A204.1 (cell line): ENCODE results near the gene DPP9.
"Not testable (repeated sequence)": the region's sequence is repeated elsewhere in the genome, so short reads cannot be mapped to it uniquely, and the experiment has no call there.

Source experiments
- FAIRE-seq: peaks from 2 replicates; lab custom pipeline; 2012; peaks lifted over from hg19 to GRCh38; lab: Jason Lieb, UNC

Gene DPP9

DNA sequence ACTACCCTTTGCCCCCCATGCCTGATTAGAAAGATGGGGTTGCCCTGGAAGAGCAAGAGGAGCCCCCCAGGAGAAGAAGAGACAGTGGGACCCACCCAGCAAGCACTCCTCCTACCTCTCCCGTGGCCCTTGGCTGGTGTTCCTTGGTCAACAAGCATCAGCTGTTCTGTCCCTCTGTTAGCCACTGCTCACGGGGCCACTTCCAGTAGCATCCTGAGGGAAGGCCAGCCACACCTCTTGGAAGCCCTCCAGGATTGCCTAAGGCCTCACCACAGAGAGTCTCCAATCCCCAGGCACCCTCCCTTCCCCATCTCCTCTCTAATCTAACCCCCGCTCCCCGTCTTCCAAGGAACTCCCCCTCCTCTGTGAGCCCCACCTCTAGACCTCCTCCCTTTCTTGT lies 15.1 kb upstream of the DPP9 start:
- no peak for FAIRE-seq

GRCh38 chr19:4737955-4738600 lies 14.4 kb upstream of the DPP9 start:
- no peak for FAIRE-seq

DNA sequence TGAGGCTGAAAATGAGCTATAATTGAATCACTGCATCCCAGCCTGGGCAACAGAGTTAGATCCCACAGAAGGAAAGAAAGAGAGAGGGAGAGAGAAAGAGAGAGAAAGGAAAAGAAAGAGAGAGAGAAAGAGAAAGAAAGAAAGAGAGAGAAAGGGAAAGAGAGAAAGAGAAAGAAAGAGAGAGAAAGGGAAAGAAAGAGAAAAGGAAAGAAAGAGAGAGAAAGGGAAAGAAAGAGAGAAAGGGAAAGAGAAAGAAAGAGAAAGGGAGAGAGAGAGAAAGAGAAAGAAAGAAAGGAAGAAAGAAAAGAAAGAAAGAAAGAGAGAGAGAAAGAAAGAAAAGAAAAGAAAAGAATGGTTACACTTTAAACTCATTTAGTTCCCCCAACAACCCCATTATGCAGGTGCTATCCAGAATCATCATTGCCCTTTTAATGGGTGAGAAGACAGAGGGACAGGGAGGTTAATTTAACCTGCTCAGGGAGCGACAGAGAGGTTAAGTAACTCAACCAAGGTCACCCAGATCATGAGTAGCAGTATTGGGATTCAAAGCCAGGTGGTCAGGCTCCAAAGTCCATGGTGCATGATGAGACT lies 10.2 kb upstream of the DPP9 start:
- FAIRE-seq = no peak

GRCh38 chr19:4732680-4733114 lies 9.1 kb upstream of the DPP9 start:
- FAIRE-seq = no peak

DNA sequence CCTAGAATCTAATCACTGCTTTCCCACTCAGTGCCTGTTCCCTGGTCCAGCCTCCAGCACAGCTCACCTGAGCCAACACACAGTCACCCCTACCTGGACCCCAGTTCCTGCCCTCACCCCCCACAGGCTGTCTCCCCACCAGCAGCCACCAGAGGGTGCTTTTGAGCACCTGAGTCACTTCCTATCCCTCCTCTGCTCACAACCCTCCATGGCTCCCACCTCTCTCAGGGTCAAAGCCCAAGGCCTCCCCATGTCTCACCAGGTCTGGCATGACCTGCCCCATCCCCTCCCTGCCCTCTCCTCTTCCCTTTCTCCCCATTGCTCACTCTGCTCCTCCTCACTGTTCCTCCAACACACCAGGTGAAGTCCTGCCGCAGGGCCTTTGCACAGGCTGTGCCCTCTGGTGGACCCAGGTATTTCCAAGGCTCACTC lies 7.1 kb upstream of the DPP9 start:
- FAIRE-seq = no peak

- no peak for FAIRE-seq
These were observed 5.2 kb upstream of the DPP9 start for GRCh38 chr19:4728871-4729270.

- FAIRE-seq = no peak
These were observed 709 bp downstream of the DPP9 start for GRCh38 chr19:4722671-4723594.

GRCh38 chr19:4721196-4721595 lies 2.4 kb downstream of the DPP9 start:
- no peak for FAIRE-seq

DNA sequence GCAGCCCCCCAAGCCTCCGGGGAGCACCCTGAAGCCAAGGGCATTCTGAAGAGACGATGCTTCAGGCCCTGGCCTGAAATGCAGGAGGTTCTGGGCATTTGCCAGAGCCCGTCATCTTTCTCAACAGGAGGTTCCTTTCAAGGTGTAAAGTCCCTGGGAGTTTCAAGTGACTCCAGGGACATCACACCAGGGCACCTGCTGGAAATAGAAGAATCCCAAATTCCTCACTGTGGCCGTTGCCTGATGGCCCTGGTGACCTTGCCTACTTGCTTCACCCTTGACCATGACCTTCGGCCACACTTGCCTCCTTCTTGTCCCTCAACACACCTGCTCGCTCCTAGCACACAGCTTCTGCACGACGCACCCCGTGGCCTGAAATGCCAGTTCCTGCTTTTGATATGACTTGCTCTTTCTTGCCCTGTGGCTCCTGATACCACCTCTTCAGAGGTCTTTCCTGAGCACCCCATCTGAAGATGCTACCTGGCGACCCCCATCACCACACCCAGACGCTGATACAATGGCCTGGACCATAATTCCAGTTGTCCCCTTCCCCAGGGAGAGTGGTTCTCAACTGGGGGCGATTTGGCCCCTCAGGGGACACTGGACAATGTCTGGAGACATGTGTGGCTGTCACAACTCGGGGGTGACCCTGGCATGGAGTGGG lies 3.5 kb downstream of the DPP9 start:
- FAIRE-seq = no peak

GRCh38 chr19:4719499-4719866 lies 4.2 kb downstream of the DPP9 start:
- FAIRE-seq = no peak

- no peak for FAIRE-seq
These were observed 5.5 kb downstream of the DPP9 start for GRCh38 chr19:4717966-4718701.

DNA sequence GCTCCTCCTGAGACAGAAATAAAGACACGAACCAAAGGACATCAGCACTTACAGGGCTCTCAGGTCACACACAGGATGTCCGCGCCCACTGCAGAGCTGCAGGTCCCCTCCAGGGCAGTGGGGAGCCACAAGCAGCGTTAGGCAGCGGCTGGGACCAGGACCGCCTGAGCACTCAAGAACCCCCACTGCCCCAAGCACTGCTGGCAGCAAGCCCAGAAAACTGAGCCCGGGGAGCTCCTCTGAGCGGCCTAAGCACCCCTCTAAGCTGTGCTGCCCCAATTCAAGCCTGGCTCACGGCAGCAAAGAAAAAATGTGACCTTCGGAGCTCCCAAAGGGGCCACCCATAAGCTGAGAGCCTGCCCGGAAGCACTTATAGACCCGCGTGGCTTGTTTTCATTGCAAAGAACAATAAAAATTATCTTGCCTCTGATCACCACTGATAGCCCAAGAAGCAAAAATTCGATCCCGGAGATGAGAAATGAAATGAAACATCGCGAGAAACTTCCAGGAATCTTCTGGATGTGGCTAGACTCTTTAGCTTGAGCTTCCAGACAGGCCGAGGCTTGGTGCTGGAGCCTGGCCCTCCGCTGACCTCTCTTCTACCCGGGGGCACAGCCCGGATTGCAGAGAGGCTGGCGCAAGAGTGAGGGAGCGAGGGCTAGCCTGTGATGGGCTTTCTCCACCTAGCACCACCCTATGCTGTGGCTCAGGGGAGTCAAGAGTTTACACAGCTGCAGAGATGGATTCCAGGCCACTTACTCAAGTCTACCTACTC lies 6.3 kb downstream of the DPP9 start:
- FAIRE-seq = no peak

DNA sequence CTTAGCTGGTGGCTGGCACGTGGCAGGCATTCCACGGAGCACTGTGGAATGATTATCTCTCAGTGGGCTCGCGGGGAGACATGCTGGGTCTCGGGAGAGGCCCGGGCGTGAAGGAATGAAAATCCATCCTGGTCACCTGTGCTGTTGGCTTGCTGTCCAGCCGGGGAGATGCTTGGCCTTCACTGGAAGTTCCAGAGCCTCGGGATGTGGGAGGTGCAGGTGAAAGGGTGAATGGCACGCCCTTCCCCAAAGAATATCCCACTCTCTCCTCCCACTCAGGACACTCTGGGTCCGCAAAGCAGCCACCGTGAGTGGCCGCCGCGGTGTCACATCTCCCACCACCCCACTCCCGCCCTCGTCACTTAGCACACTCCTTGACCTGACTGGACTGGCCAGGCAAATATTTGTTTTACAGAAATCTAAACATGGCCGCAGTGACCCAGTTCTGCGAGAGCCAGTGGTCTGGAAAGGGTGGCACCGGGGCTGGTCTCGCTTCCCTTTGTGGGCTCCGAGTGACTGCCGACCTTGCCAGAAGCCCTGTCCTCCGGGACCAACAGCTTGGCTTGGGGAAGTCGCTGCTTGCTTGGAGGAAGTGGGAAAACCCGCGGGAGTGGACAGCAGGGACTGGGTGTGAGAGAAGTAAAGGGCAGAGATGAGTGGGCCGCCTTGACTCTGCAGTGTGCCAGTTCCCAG lies 8.0 kb downstream of the DPP9 start:
- FAIRE-seq = no peak

GRCh38 chr19:4715178-4715528 lies 8.5 kb downstream of the DPP9 start:
- FAIRE-seq = not testable (repeated sequence)

- no peak for FAIRE-seq
These were observed 9.6 kb downstream of the DPP9 start for GRCh38 chr19:4714016-4714415.

DNA sequence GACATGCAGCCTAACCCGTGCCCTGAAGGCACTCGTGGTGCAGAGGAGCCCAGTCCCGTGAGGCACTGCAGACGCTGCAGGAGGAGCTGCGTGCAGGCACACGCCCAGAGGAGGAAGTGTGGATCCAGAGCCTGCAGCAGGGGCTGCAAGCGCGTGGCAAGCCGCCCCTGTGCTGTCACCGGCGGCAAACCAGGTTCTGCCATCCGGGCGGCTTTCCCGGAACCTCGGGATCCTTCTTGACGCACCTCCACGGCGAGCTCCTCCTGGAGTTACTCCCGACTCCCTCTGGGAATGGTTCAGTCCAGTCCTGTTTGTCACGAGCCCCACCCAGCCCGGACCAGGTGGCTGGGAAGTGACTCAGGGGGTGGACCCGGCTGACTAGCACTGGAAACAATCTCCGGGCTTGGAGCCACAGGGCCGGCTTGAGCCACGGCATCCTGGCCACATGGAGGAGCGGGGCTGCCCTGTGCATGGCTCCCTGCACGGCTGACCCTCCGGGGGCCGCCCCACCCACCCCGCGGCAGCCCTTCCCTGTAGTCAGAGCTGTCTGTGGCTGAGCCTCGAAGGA lies 10.2 kb downstream of the DPP9 start:
- no peak for FAIRE-seq

- no peak for FAIRE-seq
These were observed 10.9 kb downstream of the DPP9 start for GRCh38 chr19:4712771-4713170.

- FAIRE-seq = no peak
These were observed 12.4 kb downstream of the DPP9 start for GRCh38 chr19:4711211-4711610.

- no peak for FAIRE-seq
These were observed 13.4 kb downstream of the DPP9 start for GRCh38 chr19:4710281-4710600.

GRCh38 chr19:4709440-4710280 lies 14.0 kb downstream of the DPP9 start:
- no peak for FAIRE-seq
